HG03135 (cell line): Measurements from ENCODE around the gene PCDHB2.
"Not testable (repeated sequence)": the region's sequence is repeated elsewhere in the genome, so short reads cannot be mapped to it uniquely, and the experiment has no call there.

Source experiments
- ATAC-seq: cut with Tn5 transposase; IDR thresholded peaks from one replicate; pipeline ENCODE4 v1.9.1; 2021; ENCODE audit warnings: mild to moderate bottlenecking, moderate library complexity; ENCODE audit not compliant: unreplicated experiment

The PCDHB2 gene

GRCh38 chr5:141135718-141136266, 41.4 kb downstream of the PCDHB2 start:
- no peak for ATAC-seq

GRCh38 chr5:141137346-141137745, 42.9 kb downstream of the PCDHB2 start:
- ATAC-seq: not testable (repeated sequence)
